ENCODE results near the gene GSTM3. TPM values are rescaled to one million over a fixed set of nuclear protein-coding genes. Genes with fewer than 3 reads are reported as not detected.

The GSTM3 gene
- polyA plus RNA-seq, 1 donor (not counting 4 experiments of a cell fraction or from before 2014, with no cell fraction given) = 113 TPM

DNA sequence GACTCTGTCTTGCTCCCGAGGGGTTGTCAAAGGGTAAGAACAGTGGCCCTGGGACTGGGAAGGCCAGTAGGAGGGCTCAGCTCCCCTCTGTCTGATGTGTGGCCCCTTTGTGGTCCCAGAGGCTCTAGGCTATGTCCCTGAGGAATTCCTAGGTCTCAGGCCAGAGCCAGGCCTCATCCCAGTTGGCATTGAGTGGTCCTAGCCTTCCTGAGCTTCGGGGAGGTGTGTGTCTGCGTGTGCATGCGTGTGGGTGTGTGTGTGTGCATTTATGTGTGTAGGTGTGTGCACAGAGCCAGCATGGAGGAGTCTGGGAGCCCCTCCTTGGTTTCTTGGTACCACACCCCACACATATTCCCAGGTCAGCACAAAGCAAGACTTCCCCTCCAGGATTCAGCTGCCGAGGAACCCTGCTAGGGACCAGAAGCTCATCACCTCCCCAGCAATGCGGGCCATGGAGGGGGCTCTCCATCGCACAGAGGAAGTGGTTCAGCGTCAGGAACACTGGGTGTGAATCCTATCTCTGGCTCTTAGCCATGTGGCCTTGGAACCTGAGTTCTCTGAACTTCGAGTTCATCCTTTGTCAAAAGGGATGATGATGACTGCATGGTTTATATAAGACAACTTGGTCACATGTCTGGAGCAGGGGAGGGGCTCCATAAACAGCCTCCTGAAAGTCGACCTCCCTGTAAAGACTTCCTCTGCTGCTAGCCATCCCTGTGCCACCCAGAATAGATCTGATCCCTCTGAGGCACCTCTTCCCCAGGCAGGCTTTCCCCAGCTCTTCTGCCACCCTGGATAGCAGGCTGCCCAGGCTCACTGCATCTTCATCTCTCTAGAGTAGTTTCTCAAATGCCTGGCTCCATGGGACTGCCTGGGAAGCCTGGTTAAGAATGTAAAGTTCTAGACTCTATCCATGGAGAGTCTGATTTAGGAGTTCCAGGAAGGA, 31.1 kb upstream of the GSTM3 start:
- H3K27ac ChIP-seq (ENCODE audit: control insufficient read depth, insufficient read depth, low read length) = no peak overlapping the region
- no peaks in the 10 kb centered on the region for H3K36me3 ChIP-seq (ENCODE audit: control insufficient read depth in 2 of 2, extremely low read depth in 1 of 2, insufficient read depth in 2 of 2, low read length in 2 of 2)
- no peaks in the 10 kb centered on the region for H3K9me1 ChIP-seq (ENCODE audit: control insufficient read depth, extremely low read depth, insufficient read depth, low read length)
- DNase-seq (ENCODE audit: low read depth, low spot score) (no peak), FAIRE-seq (no peak)
- no peaks in the 10 kb centered on the region for H3K79me2 ChIP-seq (ENCODE audit: control insufficient read depth, insufficient read depth, low read length)
- H2AFZ ChIP-seq (ENCODE audit: control insufficient read depth, low read length) = no peak overlapping the region
- no peak overlapping the region for H3K9ac ChIP-seq (ENCODE audit: control insufficient read depth, extremely low read depth, insufficient read depth, low read length)
- TF ChIP-seq CTCF (optimal IDR thresholded peaks at IDR 0.05 in 1 of 3, IDR thresholded peaks at IDR 0.05 in 1 of 3, conservative IDR thresholded peaks at IDR 0.05 in 1 of 3; ENCODE audit: extremely low read depth in 1 of 3, insufficient read depth in 2 of 3, low read length in 3 of 3) (no peak), EZH2 (IDR thresholded peaks at IDR 0.05; ENCODE audit: low read length) (no peak)
- no peak overlapping the region for H3K4me3 ChIP-seq (ENCODE audit: control insufficient read depth in 2 of 3, extremely low read depth in 1 of 3, insufficient read depth in 2 of 3, low read depth in 1 of 3, low read length in 3 of 3)
- no peaks in the 10 kb centered on the region for H3K27me3 ChIP-seq (ENCODE audit: control insufficient read depth, extremely low read depth, insufficient read depth, low read length)
- no peaks in the 10 kb centered on the region for H3K9me3 ChIP-seq (ENCODE audit: control insufficient read depth, low read depth, low read length)
- no peaks in the 10 kb centered on the region for H4K20me1 ChIP-seq (ENCODE audit: control insufficient read depth, extremely low read depth, insufficient read depth, low read length)
- dilution Hi-C loops (cut with MboI; ENCODE audit: extremely low pct_ligation_motif_present, low sequenced_read_pairs) = no loop called here
- no peak overlapping the region for H3K4me2 ChIP-seq (ENCODE audit: control insufficient read depth, extremely low read depth, insufficient read depth, low read depth, low read length)
- peaks cover 2% of the 10 kb centered on the region for H3K4me1 ChIP-seq (ENCODE audit: control insufficient read depth, extremely low read depth, insufficient read depth, low read length)

DNA sequence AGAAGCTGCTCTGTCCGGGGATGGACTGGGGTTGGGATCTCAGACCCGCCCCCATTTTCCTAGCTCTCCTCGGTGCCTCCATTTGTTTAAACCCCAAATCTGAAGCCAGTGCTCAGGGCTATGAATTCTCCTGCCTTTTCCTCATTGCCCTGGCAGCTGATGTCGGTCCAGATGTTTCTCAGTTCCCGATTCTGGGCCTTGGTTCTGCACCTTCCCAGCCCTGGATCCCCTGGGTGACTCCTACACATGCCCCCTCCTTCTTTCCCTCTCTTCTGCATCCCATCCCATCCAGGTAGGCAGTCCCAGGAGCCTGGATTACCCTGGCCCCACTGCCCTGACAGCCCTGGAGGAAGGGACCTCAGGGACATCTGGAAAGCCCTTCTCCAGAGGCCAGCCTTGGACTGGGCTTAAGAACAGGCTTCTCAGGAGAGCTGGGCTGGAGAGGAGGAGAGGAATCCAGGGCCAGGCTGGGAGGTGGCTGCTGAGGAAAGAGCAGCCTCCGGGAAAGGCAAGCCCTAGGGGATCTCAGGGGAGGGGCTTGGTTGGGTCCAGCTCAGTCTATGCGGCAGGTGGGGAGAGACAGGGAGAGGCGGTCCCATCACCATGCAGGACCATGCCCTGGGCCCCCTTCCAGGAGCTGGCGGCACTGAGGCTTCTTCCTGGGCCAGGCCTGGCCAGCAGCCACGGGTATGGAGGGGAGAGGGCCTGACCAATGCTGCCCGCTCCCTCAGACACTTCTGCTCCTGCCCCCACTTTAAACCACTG, 29.7 kb upstream of the GSTM3 start:
- Histone ChIP-seq H3K4me3 (ENCODE audit: control insufficient read depth in 2 of 3, extremely low read depth in 1 of 3, insufficient read depth in 2 of 3, low read depth in 1 of 3, low read length in 3 of 3) (no peak overlapping the region), H4K20me1 (ENCODE audit: control insufficient read depth, extremely low read depth, insufficient read depth, low read length) (no peaks in the 10 kb centered on the region), H3K9me1 (ENCODE audit: control insufficient read depth, extremely low read depth, insufficient read depth, low read length) (no peaks in the 10 kb centered on the region), H3K36me3 (ENCODE audit: control insufficient read depth in 2 of 2, extremely low read depth in 1 of 2, insufficient read depth in 2 of 2, low read length in 2 of 2) (no peaks in the 10 kb centered on the region), H3K9ac (ENCODE audit: control insufficient read depth, extremely low read depth, insufficient read depth, low read length) (no peak overlapping the region), H3K4me1 (ENCODE audit: control insufficient read depth, extremely low read depth, insufficient read depth, low read length) (peaks cover 2% of the 10 kb centered on the region), H2AFZ (ENCODE audit: control insufficient read depth, low read length) (no peak overlapping the region), H3K27me3 (ENCODE audit: control insufficient read depth, extremely low read depth, insufficient read depth, low read length) (peaks cover 4% of the 10 kb centered on the region), H3K4me2 (ENCODE audit: control insufficient read depth, extremely low read depth, insufficient read depth, low read depth, low read length) (no peak overlapping the region), H3K79me2 (ENCODE audit: control insufficient read depth, insufficient read depth, low read length) (no peaks in the 10 kb centered on the region), H3K9me3 (ENCODE audit: control insufficient read depth, low read depth, low read length) (no peaks in the 10 kb centered on the region), H3K27ac (ENCODE audit: control insufficient read depth, insufficient read depth, low read length) (no peak overlapping the region)
- FAIRE-seq (no peak), DNase-seq (ENCODE audit: low read depth, low spot score) (no peak)
- no peak for TF ChIP-seq EZH2 (IDR thresholded peaks at IDR 0.05; ENCODE audit: low read length)
- TF ChIP-seq CTCF (optimal IDR thresholded peaks at IDR 0.05 in 1 of 3, IDR thresholded peaks at IDR 0.05 in 1 of 3, conservative IDR thresholded peaks at IDR 0.05 in 1 of 3; ENCODE audit: extremely low read depth in 1 of 3, insufficient read depth in 2 of 3, low read length in 3 of 3) = no peak
- dilution Hi-C loops (cut with MboI; ENCODE audit: extremely low pct_ligation_motif_present, low sequenced_read_pairs) = no loop called here

Measured in keratinocyte (primary cell).